Omental fat pad (tissue), 4 donors: ENCODE data around the gene SPRYD7. TPM values are rescaled to one million over a fixed set of nuclear protein-coding genes. Genes with fewer than 3 reads are reported as not detected.
"Not testable (repeated sequence)": the region's sequence is repeated elsewhere in the genome, so short reads cannot be mapped to it uniquely, and the experiment has no call there.

Experiments used
- ATAC-seq: fragments of 150-250 bp; one replicate; pipeline ENCODE4 v1.9.1; 2016; ENCODE audit warnings: mild to moderate bottlenecking, moderate library complexity; ENCODE audit not compliant: low FRiP score
- DNase-seq: peaks from one replicate; pipeline ENCODE4 v3.0.0-alpha.2; 2019; ENCODE audit warnings: low spot score
- total RNA-seq, 4 donors: library from RNA; depleted of rRNA; stranded (reverse); fragments of >200 nt; gene quantifications; one replicate each; pipeline ENCODE4 v1.1.0, GENCODE V29; 2016
- TF ChIP-seq, protein P1 (sequence below), 3 donors: fragments of 450-650 bp; IDR thresholded peaks; one replicate each; pipeline ENCODE4 v1.5.1; 2016 to 2017; ENCODE audit warnings: antibody characterized with exemption in 3 of 3, mild to moderate bottlenecking in 3 of 3, moderate library complexity in 2 of 3

The SPRYD7 gene
- total RNA-seq, 4 donors from 2014 or later, result 3.2 to 4.4 (median 4.0) TPM

DNA sequence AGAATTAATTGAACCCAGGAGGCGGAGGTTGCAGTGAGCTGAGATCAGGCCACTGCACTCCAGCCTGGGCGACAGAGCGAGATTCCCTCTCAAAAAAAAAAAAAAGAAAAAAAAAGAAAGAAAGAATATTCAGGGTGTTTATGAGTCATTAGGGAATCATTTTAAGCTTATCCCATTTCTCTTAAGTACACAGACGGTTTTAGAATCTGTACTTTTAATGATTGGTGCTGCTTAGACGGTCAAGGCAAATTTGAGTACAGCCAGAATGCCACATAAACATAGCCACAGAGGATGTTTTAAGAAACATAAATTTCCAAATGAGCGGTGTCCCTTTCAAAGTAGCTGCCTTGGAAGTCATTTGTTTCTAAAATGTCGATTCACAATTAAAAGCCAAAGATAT lies 2.6 kb downstream of the SPRYD7 start:
- ATAC-seq (no peak), DNase-seq (no peak)
- TF ChIP-seq, protein P1, sequence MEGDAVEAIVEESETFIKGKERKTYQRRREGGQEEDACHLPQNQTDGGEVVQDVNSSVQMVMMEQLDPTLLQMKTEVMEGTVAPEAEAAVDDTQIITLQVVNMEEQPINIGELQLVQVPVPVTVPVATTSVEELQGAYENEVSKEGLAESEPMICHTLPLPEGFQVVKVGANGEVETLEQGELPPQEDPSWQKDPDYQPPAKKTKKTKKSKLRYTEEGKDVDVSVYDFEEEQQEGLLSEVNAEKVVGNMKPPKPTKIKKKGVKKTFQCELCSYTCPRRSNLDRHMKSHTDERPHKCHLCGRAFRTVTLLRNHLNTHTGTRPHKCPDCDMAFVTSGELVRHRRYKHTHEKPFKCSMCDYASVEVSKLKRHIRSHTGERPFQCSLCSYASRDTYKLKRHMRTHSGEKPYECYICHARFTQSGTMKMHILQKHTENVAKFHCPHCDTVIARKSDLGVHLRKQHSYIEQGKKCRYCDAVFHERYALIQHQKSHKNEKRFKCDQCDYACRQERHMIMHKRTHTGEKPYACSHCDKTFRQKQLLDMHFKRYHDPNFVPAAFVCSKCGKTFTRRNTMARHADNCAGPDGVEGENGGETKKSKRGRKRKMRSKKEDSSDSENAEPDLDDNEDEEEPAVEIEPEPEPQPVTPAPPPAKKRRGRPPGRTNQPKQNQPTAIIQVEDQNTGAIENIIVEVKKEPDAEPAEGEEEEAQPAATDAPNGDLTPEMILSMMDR (IDR thresholded peaks at IDR 0.05), result no peak

DNA sequence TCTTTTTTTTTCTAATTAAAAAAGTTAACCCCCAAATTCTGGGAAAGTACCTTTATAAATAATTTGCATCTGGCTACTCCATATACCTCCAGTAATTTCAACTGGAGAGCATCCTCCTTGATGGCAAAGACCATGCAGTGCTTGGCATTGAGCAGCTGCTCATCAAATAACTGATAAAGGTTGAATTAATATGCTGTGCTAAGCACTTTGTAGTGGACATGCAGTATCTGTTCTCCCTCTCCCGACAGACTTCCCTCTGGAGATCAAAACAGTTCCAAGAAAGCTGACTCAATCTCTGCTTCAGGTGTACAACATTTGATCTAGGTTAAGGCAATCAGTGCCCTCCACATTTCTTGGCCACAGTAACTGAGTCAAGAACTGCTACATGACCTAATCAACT lies 3.3 kb downstream of the SPRYD7 start:
- DNase-seq (no peak), ATAC-seq (no peak)
- TF ChIP-seq, protein P1 (IDR thresholded peaks at IDR 0.05), result no peak

DNA sequence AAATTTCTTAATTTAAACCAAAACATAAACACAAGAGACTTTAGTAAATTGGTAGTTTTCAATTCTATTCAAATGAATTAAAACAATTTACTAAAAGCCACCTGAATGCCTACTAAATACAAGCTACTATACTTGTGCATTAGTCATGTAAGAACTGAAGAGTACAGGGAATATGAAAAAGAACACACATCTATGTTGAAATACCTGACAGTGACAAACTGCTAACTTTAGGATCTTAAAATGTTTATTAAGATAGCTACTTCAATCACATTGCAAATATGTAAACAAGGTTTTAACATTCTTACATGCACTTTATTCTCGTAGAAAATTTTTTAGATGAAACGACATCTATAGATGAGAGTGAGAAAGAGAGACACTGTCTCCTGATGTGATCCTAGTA lies 4.1 kb downstream of the SPRYD7 start:
- ATAC-seq, result no peak
- DNase-seq, result no peak
- TF ChIP-seq, protein P1 (IDR thresholded peaks at IDR 0.05), result no peak

DNA sequence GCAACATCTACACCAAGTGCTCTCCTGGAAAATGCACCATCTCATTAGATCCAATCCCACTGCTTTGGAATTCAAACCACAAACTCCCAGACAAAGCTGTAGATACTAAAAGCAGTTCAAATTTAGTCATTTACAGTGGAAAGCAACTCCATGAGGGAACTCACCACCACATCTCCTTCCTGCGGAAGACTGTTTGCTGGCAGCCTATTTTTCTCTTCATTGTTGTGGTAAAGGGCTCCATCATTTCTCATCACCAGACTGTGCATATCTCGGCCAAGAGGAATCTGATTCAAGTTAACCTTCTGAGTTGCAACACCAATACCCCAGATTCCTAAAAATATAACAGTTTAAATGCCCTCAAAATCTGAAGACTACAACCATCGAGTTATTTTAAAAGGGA lies 8.4 kb downstream of the SPRYD7 start:
- TF ChIP-seq, protein P1 (IDR thresholded peaks at IDR 0.05), result no peak
- no peak for ATAC-seq
- DNase-seq, result no peak

DNA sequence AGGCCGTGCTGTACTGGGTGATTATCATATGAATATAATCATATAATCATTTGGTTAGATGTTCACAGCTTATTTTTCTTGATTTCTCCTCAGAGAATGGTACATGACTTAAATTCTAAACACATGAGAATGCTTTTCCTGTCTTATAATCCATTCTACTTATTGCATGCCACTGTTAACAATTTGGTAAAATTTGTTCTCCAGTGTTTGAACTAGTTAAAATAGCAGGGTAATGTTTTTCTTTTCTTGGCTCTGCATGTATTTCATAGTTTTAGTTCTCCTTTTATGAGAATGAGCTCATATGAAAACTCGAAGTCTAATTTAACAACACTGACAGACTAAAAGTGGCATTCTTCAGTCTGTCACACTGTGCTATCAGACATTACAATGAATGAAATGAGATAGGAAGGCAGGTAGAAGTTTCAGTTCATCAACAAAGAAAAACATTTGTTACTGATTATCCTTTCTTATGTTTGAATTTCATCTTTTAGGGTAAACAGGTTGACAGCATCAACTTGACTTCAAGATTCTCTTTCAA lies 10.2 kb downstream of the SPRYD7 start:
- TF ChIP-seq, protein P1 (IDR thresholded peaks at IDR 0.05), result no peak
- DNase-seq, result no peak
- ATAC-seq, result no peak

DNA sequence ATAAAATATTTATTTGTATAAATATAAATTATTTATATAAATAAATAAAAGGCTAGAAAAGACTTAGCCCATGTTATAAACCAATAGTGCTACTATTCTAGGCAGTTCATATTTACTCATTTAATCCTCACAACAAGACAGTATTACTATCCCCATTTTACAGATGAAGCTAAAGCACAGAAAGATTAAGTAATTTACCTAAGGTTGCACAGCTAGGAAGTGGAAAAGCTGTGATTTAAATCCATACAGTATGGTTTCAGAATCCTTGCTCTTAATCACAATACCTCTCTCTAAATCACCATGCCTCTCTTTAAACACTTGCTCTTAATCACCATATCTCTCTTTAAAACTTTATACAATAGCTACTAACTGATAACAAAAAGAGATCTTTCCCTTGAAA lies 13.8 kb downstream of the SPRYD7 start:
- ATAC-seq, result no peak
- TF ChIP-seq, protein P1 (IDR thresholded peaks at IDR 0.05), result no peak
- no peak for DNase-seq

DNA sequence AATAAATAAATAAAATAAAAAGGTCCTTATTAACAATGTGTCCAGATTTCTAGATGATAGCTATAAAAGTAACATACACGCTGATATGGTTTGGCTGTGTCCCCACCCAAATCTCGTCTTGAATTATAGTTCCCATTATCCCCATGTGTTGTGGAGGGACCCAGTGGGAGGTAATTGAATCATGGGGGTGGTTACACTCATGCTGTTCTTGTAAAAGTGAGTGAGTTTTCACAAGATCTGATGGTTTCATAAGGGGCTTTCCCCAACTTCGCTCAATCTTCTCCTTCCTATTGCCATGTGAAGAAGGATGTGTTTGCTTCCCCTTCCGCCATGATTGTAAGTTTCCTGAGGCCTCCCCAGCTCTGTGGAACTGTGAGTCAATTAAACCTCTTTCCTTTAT lies 15.2 kb downstream of the SPRYD7 start:
- DNase-seq, ATAC-seq: not testable (repeated sequence)

DNA sequence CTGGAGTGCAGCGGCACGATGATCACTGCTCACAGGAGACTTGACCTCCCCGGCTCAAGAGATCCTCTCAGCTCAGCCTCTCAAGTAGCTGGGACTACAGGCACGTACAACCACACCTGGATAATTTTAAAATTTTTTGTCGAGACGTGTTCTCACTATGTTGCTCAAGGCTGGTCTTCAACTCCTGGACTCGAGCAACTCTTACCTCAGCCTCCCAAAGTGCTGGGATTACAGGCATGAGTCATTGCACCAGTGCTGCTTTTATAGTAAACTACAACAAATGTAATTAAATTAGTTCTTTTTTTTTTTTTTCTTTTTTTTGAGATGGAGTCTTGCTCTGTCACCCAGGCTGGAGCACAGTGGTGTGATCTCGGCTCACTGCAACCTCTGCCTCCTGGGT lies 18.0 kb downstream of the SPRYD7 start:
- DNase-seq, ATAC-seq: not testable (repeated sequence)
